Epithelial cell of esophagus (primary cell): ENCODE results near the gene ANKS1B.

Experiments
- DNase-seq: peaks from one replicate; pipeline ENCODE4 v3.0.0; 2010; ENCODE audit warnings: low read depth
- H3K4me3 ChIP-seq: 2 replicates; pipeline ENCODE4 v1.5.1; 2011; ENCODE audit warnings: mild to moderate bottlenecking, low read length, control low read depth
- TF ChIP-seq, protein P1 (sequence below): IDR thresholded peaks from 2 replicates; pipeline ENCODE4 v1.5.1; 2011; ENCODE audit warnings: low read depth, mild to moderate bottlenecking, low read length, control low read depth, inconsistent platforms; ENCODE audit not compliant: insufficient read depth; ENCODE audit errors: missing control alignments

Gene ANKS1B

DNA sequence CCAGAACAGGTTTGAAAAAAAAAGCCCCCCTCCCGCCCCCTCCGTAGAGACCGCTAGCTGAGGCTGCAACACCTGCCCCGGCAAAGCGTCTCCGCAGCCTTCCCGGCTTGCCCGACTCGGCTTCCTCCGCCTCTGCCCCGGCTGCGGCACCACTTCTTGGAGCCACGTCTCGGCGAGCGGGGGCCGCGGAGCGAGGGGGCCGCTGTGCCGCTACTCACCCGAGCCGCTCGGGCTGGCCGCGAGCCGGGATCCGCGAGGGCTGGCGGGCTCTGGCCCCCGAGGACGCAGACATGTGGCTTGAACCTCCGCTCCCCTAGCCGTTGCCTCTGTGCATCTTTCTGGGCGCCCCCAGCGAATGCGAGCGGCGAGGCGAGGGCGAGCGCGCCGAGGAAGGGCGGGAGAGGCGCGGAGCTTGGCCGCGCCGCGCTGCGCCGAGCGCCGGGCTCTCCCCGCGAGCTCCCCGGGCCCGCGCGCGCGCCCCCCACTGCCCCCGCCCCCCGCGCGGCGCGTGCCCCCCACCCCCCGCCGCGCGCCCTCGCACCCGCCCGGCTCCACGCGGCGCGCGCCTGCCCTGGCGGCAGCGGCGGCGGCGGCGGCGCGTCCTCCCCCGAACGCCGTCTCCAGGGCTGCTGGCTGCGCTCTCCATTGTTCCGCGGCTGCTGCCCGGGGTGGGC is 1090.2 kb downstream of the ANKS1B start:
- no peak overlapping the region for H3K4me3 ChIP-seq
- TF ChIP-seq, protein P1, sequence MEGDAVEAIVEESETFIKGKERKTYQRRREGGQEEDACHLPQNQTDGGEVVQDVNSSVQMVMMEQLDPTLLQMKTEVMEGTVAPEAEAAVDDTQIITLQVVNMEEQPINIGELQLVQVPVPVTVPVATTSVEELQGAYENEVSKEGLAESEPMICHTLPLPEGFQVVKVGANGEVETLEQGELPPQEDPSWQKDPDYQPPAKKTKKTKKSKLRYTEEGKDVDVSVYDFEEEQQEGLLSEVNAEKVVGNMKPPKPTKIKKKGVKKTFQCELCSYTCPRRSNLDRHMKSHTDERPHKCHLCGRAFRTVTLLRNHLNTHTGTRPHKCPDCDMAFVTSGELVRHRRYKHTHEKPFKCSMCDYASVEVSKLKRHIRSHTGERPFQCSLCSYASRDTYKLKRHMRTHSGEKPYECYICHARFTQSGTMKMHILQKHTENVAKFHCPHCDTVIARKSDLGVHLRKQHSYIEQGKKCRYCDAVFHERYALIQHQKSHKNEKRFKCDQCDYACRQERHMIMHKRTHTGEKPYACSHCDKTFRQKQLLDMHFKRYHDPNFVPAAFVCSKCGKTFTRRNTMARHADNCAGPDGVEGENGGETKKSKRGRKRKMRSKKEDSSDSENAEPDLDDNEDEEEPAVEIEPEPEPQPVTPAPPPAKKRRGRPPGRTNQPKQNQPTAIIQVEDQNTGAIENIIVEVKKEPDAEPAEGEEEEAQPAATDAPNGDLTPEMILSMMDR: no peak
- no peak for DNase-seq

GRCh38 chr12:98893675-98894411 is 1090.9 kb downstream of the ANKS1B start:
- TF ChIP-seq, protein P1: no peak
- no peak for DNase-seq
- no peak overlapping the region for H3K4me3 ChIP-seq

- no peak overlapping the region for H3K4me3 ChIP-seq
- TF ChIP-seq, protein P1: no peak
- DNase-seq: no peak
Observed at GRCh38 chr12:98893126-98893674, 1091.5 kb downstream of the ANKS1B start.

DNA sequence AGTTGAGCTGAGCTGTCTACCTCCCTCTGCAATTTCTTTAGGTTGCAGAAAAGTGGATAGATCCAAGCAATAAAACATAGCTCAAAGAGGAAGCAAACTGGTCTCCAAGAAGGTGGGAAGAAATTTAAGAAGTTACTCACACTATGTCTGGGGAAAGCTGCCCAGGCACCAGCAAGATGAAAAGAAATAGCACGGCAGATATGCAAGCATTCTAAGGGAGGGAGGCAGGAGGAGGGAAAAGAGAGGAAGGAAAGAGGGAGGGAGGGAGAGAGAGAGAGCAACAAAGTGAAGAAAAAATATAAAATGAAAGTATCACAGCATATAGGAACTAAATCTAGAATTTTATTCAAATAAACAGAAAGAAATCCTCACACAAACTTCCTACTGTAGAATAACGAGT is 1099.0 kb downstream of the ANKS1B start:
- TF ChIP-seq, protein P1: no peak
- no peak for DNase-seq
- no peak overlapping the region for H3K4me3 ChIP-seq

GRCh38 chr12:98883231-98883630 is 1101.5 kb downstream of the ANKS1B start:
- TF ChIP-seq, protein P1: no peak
- DNase-seq: no peak
- H3K4me3 ChIP-seq: no peak overlapping the region

- TF ChIP-seq, protein P1: no peak
- no peak overlapping the region for H3K4me3 ChIP-seq
- no peak for DNase-seq
Observed at GRCh38 chr12:98882526-98882925, 1102.2 kb downstream of the ANKS1B start.
